ENCODE results near the gene ACOXL.
A peak's percentile ranks its signal among the peaks of the same experiment; 100 is the strongest.

The ACOXL gene

DNA sequence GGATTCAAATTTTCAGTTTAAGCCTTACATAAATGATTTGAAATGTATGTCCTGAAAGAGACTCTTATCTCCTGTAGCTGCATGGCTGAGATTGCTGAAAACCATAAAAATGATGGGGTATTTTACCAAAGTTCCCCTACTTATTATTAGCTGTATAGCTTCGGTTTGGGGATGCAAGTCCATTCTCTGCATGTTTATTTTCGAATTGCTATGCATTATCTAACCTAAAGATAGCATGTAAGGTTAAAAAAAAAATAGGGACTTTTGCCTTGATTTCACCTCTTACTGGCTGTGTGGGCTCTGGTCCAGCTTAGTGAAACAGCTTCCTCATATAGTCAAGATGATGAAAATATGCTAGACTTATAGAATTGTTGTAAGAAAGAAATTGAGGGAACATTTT, 14.0 kb upstream of the ACOXL start:
- H3K27me3 ChIP-seq (replicated peaks; ENCODE audit: control insufficient read depth, insufficient read depth, low read length) = no peaks in the 10 kb centered on the region
- peak; percentile 18 for DNase-seq (ENCODE audit: extremely low read depth, insufficient read length)
- no peaks in the 10 kb centered on the region for H3K36me3 ChIP-seq (ENCODE audit: control insufficient read depth, insufficient read depth, low read length)
- no peak overlapping the region for H3K4me3 ChIP-seq (replicated peaks; ENCODE audit: low read depth, low read length)
- TF ChIP-seq, protein P1, sequence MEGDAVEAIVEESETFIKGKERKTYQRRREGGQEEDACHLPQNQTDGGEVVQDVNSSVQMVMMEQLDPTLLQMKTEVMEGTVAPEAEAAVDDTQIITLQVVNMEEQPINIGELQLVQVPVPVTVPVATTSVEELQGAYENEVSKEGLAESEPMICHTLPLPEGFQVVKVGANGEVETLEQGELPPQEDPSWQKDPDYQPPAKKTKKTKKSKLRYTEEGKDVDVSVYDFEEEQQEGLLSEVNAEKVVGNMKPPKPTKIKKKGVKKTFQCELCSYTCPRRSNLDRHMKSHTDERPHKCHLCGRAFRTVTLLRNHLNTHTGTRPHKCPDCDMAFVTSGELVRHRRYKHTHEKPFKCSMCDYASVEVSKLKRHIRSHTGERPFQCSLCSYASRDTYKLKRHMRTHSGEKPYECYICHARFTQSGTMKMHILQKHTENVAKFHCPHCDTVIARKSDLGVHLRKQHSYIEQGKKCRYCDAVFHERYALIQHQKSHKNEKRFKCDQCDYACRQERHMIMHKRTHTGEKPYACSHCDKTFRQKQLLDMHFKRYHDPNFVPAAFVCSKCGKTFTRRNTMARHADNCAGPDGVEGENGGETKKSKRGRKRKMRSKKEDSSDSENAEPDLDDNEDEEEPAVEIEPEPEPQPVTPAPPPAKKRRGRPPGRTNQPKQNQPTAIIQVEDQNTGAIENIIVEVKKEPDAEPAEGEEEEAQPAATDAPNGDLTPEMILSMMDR (IDR thresholded peaks at IDR 0.05; ENCODE audit: insufficient read depth, low read length, poor library complexity, severe bottlenecking) = no peak

DNA sequence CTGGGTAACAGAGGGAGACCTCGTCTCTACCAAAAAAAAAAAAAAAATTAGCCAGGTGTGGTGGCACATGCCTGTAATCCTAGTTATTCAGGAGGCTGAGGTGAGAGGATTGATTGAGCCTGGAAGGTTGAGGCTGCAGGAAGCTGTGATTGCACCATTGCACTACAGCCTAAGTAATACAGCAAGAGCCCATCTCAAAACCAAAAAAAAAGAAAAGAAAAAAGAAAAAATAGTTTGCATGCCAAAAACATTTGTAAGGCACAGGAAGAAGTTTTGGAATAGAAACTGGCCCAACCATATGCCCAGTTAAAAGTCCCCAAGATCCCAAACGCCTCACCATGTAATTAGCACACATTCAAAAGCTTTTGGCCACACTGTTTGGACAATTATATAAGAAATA, 13.4 kb upstream of the ACOXL start:
- TF ChIP-seq, protein P1 (IDR thresholded peaks at IDR 0.05; ENCODE audit: insufficient read depth, low read length, poor library complexity, severe bottlenecking) = no peak
- no peaks in the 10 kb centered on the region for H3K27me3 ChIP-seq (replicated peaks; ENCODE audit: control insufficient read depth, insufficient read depth, low read length)
- H3K4me3 ChIP-seq (replicated peaks; ENCODE audit: low read depth, low read length) = no peak overlapping the region
- H3K36me3 ChIP-seq (ENCODE audit: control insufficient read depth, insufficient read depth, low read length) = no peaks in the 10 kb centered on the region
- no peak for DNase-seq (ENCODE audit: extremely low read depth, insufficient read length)

DNA sequence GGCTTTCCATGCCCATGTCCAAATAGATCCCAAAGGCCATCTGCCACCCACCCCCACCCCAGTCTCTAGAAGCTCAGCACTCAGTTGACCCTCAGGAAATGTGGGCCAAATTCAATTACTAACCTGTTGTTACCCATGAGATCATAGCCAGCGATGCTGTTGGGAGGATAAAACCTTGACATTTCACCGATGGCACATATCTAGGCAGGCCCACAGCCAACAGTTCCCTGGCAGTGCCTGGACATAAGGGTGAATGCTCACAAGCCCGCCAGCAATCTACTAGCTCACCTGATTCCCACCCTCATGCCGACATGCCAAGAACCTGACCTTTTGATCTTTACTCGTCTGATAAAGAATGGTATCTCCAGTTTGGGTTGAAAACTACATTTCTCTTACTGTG, 11.8 kb upstream of the ACOXL start:
- Histone ChIP-seq H3K4me3 (replicated peaks; ENCODE audit: low read depth, low read length) (no peak overlapping the region), H3K27me3 (replicated peaks; ENCODE audit: control insufficient read depth, insufficient read depth, low read length) (no peaks in the 10 kb centered on the region), H3K36me3 (ENCODE audit: control insufficient read depth, insufficient read depth, low read length) (no peaks in the 10 kb centered on the region)
- TF ChIP-seq, protein P1 (IDR thresholded peaks at IDR 0.05; ENCODE audit: insufficient read depth, low read length, poor library complexity, severe bottlenecking) = no peak
- no peak for DNase-seq (ENCODE audit: extremely low read depth, insufficient read length)

DNA sequence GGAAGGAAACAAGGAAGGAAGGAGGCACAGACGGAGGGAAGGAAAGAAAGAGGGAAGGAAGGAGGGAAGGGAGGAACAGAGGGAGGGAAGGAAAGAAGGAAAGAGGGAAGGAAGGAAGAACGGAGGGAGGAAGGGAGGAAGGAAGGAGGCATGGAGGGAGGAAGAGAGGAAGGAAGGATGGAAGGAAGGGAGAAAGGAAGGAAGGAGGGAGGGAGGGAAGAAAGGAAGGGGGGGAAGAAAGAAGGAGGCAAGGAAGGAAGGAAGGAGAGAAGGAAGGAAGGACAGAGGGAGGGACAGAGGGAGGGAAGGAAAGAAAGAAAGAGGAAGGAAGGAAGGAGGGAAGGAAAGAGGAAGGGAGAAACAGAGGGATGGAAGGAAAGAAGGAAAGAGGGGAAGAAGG, 7.6 kb upstream of the ACOXL start:
- no peak for DNase-seq (ENCODE audit: extremely low read depth, insufficient read length)
- H3K36me3 ChIP-seq (ENCODE audit: control insufficient read depth, insufficient read depth, low read length) = no peaks in the 10 kb centered on the region
- TF ChIP-seq, protein P1 (IDR thresholded peaks at IDR 0.05; ENCODE audit: insufficient read depth, low read length, poor library complexity, severe bottlenecking) = no peak
- H3K4me3 ChIP-seq (replicated peaks; ENCODE audit: low read depth, low read length) = no peak overlapping the region
- no peaks in the 10 kb centered on the region for H3K27me3 ChIP-seq (replicated peaks; ENCODE audit: control insufficient read depth, insufficient read depth, low read length)

DNA sequence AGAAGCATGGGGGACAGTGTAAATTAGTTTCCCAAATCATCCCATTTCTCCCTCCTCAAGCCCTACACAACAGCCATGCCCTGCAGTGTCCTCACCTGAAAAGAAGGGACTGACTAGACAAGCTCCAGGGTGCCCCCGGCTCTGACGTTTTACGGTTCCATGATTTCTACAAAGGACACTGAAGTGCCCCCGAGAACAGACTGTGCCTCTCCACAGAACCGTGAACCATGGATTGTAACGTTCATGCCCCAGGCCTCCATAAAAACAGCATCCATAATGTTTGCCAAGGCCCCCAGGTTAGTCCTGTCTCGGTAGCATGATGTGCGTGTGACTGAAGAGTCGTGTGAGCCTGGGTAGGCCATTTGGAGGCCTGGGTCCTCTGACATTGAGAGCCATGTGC, 7.0 kb upstream of the ACOXL start:
- TF ChIP-seq, protein P1 (IDR thresholded peaks at IDR 0.05; ENCODE audit: insufficient read depth, low read length, poor library complexity, severe bottlenecking) = no peak

DNA sequence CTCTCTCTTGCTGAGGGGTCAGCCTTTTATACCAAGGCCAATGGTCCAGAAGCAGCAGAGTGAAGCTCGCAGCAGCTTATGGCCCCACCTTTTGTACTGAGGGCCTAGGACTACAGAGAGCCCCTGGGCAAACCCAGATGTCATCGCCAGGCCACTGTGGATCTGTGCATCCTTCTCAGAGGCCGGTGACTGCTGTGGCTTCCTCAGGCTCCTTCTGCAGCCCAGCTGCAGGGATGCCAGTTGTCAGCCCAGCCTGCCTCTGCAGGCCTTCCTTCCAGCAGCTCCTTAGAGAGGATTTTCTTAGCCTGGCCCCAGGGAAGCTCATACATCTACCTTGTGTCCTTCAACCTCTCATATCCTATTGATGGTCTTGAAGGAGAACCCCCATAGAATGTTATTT, 6.5 kb upstream of the ACOXL start:
- H3K36me3 ChIP-seq (ENCODE audit: control insufficient read depth, insufficient read depth, low read length) = no peaks in the 10 kb centered on the region
- TF ChIP-seq, protein P1 (IDR thresholded peaks at IDR 0.05; ENCODE audit: insufficient read depth, low read length, poor library complexity, severe bottlenecking) = no peak
- no peaks in the 10 kb centered on the region for H3K27me3 ChIP-seq (replicated peaks; ENCODE audit: control insufficient read depth, insufficient read depth, low read length)
- no peak overlapping the region for H3K4me3 ChIP-seq (replicated peaks; ENCODE audit: low read depth, low read length)
- DNase-seq (ENCODE audit: extremely low read depth, insufficient read length) = no peak

More for the DNA sequence above, 7.0 kb upstream of the ACOXL start:
- no peak for DNase-seq (ENCODE audit: extremely low read depth, insufficient read length)
- no peaks in the 10 kb centered on the region for H3K36me3 ChIP-seq (ENCODE audit: control insufficient read depth, insufficient read depth, low read length)
- H3K4me3 ChIP-seq (replicated peaks; ENCODE audit: low read depth, low read length) = no peak overlapping the region
- no peaks in the 10 kb centered on the region for H3K27me3 ChIP-seq (replicated peaks; ENCODE audit: control insufficient read depth, insufficient read depth, low read length)

Measured in GM06990 (cell line).